T-helper 22 cell (primary cell): ENCODE measurements around the gene NDUFS3.

Experiments used
- DNase-seq: peaks from one replicate; pipeline ENCODE4 v3.0.0-alpha.2; 2020; ENCODE audit warnings: low read depth

The NDUFS3 gene

GRCh38 chr11:47591764-47592163 lies 12.9 kb downstream of the NDUFS3 start:
- no peak for DNase-seq

GRCh38 chr11:47592251-47592650 lies 13.4 kb downstream of the NDUFS3 start:
- DNase-seq: no peak

GRCh38 chr11:47592970-47593369 lies 14.1 kb downstream of the NDUFS3 start:
- DNase-seq: no peak

GRCh38 chr11:47593492-47593933 lies 14.6 kb downstream of the NDUFS3 start:
- no peak for DNase-seq

GRCh38 chr11:47593934-47594855 lies 15.3 kb downstream of the NDUFS3 start, which contains the start of gene C1QTNF4:
Gene C1QTNF4 (minus strand): TSS chr11:47594411. CDS start chr11:47590810, 3,601 bp downstream.
- no peak for DNase-seq

GRCh38 chr11:47595029-47595428 lies 16.2 kb downstream of the NDUFS3 start:
- no peak for DNase-seq

- DNase-seq: no peak
Observed at GRCh38 chr11:47595967-47596366, 17.1 kb downstream of the NDUFS3 start.

- no peak for DNase-seq
Observed at GRCh38 chr11:47599902-47600301, 21.0 kb downstream of the NDUFS3 start.

GRCh38 chr11:47603295-47603694 lies 24.4 kb downstream of the NDUFS3 start:
- DNase-seq: no peak

GRCh38 chr11:47605921-47606320 lies 27.0 kb downstream of the NDUFS3 start:
- no peak for DNase-seq

GRCh38 chr11:47606731-47607130 lies 27.9 kb downstream of the NDUFS3 start:
- DNase-seq: no peak

GRCh38 chr11:47607380-47607779 lies 28.5 kb downstream of the NDUFS3 start:
- DNase-seq: no peak

- no peak for DNase-seq
Observed at GRCh38 chr11:47609675-47610074, 30.8 kb downstream of the NDUFS3 start.

GRCh38 chr11:47611348-47611794 lies 32.5 kb downstream of the NDUFS3 start:
- no peak for DNase-seq

GRCh38 chr11:47615249-47615648 lies 36.4 kb downstream of the NDUFS3 start:
- no peak for DNase-seq

- no peak for DNase-seq
Observed at GRCh38 chr11:47616726-47617416, 38.0 kb downstream of the NDUFS3 start.

GRCh38 chr11:47617417-47617809 lies 38.5 kb downstream of the NDUFS3 start:
- DNase-seq: no peak

- DNase-seq: no peak
Observed at GRCh38 chr11:47620836-47621378, 42.0 kb downstream of the NDUFS3 start.

GRCh38 chr11:47626234-47626633 lies 47.4 kb downstream of the NDUFS3 start:
- DNase-seq: no peak

- DNase-seq: no peak
Observed at GRCh38 chr11:47628026-47628425, 49.2 kb downstream of the NDUFS3 start.

- DNase-seq: no peak
Observed at GRCh38 chr11:47631473-47631872, 52.6 kb downstream of the NDUFS3 start.
